BLaER1 treated with 17β-estradiol and CSF1 and Interleukin-3, amounts not matched to agents 10 nM and 100 nM (cell line): ENCODE measurements around the gene OLFM3.

Experiments
- H3K27ac ChIP-seq, 11 experiments: shearing (Covaris generic); formaldehyde crosslinking; 2 replicates each; pipeline ENCODE4 v1.8.1; 2022
- H3K27me3 ChIP-seq, 11 experiments: shearing (Covaris generic); formaldehyde crosslinking; 2 replicates each; pipeline ENCODE4 v1.8.1; 2022
- H3K36me3 ChIP-seq, 11 experiments: shearing (Covaris generic); formaldehyde crosslinking; 2 replicates each; pipeline ENCODE4 v1.8.1; 2022
- H3K4me1 ChIP-seq, 10 experiments: shearing (Covaris generic); formaldehyde crosslinking; 2 replicates each; pipeline ENCODE4 v1.8.1; 2022
- H3K4me2 ChIP-seq, 11 experiments: shearing (Covaris generic); formaldehyde crosslinking; 2 replicates each; pipeline ENCODE4 v1.8.1; 2022
- H3K4me3 ChIP-seq, 10 experiments: shearing (Covaris generic); formaldehyde crosslinking; 2 replicates each; pipeline ENCODE4 v1.8.1; 2022
- H3K9ac ChIP-seq, 11 experiments: shearing (Covaris generic); formaldehyde crosslinking; 2 replicates each; pipeline ENCODE4 v1.8.1; 2022
- H3K9me3 ChIP-seq, 11 experiments: shearing (Covaris generic); formaldehyde crosslinking; replicated peaks in 1 of 11; 2 replicates each; pipeline ENCODE4 v1.8.1; 2022
- H4K20me1 ChIP-seq, 11 experiments: shearing (Covaris generic); formaldehyde crosslinking; 2 replicates each; pipeline ENCODE4 v1.8.1; 2022
- Cebpa-rat ChIP-seq, 11 experiments: shearing (Covaris generic); IDR thresholded peaks; 2 replicates each; pipeline ENCODE4 v1.8.1; 2022

The OLFM3 gene

DNA sequence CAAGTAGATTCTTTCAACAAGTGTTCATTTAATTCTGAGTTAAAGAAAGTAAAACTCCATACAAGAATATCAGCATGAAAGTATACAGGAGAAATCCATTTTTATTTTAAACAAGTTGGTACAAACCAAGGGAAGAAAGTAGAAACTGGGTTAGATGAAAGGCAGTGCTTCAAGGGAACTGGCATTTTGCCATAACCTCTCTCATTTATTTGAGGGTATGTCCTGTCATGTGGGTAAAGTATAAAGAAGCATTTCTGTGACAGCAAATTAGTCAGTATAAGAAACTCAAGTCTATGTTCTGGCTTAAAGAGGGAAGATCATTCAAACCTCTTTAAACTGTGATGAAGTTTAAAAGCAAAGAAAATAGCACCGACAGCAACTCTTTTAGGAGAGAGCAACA is 32.0 kb downstream of the OLFM3 start:
- no peaks in the 10 kb centered on the region for H3K36me3 ChIP-seq
- H4K20me1 ChIP-seq = no peaks in the 10 kb centered on the region
- H3K4me2 ChIP-seq = no peak overlapping the region
- H3K4me3 ChIP-seq = no peak overlapping the region
- H3K27me3 ChIP-seq = no peaks in the 10 kb centered on the region
- peaks cover 0 to 10% (median 0%) of the 10 kb centered on the region in 10 experiments; a peak in 6 of 20 replicates for H3K4me1 ChIP-seq
- TF ChIP-seq Cebpa-rat (IDR thresholded peaks at IDR 0.05) = no peak
- H3K27ac ChIP-seq = no peak overlapping the region
- H3K9ac ChIP-seq = no peak overlapping the region
- no peaks in the 10 kb centered on the region for H3K9me3 ChIP-seq

DNA sequence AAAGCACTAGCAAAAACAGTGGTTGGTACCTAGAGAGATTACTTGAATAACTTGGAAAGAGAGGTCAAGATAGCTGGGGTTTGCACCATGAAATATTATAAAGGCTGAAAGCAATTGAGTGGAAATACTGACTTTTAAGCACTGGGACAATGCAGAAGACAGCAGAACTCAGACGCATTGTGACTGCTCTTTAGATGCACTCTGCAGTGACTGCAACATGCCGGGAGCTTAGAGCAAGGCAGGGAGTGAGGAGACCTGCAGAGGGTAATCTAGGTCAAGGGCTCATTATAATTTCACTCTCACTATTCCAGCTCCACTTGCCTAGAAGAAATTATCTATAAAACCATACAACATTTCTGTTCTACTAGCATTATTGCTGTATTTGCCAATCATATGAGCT is 36.6 kb downstream of the OLFM3 start:
- no peak for TF ChIP-seq Cebpa-rat (IDR thresholded peaks at IDR 0.05)
- no peaks in the 10 kb centered on the region for H3K9me3 ChIP-seq
- H3K9ac ChIP-seq = no peak overlapping the region
- H3K4me2 ChIP-seq = no peak overlapping the region
- no peaks in the 10 kb centered on the region for H3K4me1 ChIP-seq
- no peaks in the 10 kb centered on the region for H3K27me3 ChIP-seq
- H4K20me1 ChIP-seq = no peaks in the 10 kb centered on the region
- H3K27ac ChIP-seq = no peak overlapping the region
- no peaks in the 10 kb centered on the region for H3K36me3 ChIP-seq
- no peak overlapping the region for H3K4me3 ChIP-seq

DNA sequence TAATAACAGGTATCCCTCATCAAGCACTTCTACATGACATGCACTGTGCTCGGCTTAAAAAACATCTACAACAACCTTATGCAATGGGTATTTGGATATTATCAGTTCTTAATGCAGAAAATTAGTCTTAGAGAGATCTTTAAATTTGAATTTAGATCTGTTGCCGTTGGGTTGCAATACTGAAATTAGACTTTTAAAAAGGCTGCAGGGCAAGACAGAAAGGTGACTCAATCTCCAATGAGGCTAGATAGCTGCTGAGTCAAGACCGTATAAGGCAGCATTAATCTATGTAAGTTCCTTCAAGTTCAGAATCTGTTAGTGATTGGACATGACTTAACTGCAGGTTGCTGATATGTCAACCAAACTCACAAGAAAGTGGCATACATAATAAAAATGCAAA is 37.3 kb downstream of the OLFM3 start:
- Histone ChIP-seq H3K9ac (no peak overlapping the region), H4K20me1 (no peaks in the 10 kb centered on the region), H3K9me3 (no peaks in the 10 kb centered on the region), H3K4me3 (no peak overlapping the region), H3K27me3 (no peaks in the 10 kb centered on the region), H3K4me1 (no peaks in the 10 kb centered on the region), H3K27ac (no peak overlapping the region), H3K36me3 (no peaks in the 10 kb centered on the region), H3K4me2 (no peak overlapping the region)
- no peak for TF ChIP-seq Cebpa-rat (IDR thresholded peaks at IDR 0.05)

DNA sequence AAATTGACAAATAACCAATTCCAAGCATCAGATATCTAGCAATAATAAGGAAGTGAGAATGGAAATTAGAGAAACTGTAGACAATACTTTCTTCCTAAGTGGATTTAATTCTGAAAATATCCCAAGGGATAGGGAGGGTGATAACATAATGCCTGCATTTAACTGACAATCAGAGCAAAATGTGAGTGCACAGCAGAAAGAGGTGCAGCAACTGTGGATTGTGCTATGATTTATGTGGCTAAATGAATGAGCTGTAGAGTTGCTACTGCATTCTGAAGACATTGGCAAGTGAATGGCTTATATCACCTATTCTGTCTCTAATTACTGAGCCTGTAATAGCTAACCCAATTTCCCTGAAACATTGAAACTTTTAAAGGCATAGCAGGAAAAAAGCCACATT is 39.0 kb downstream of the OLFM3 start:
- Histone ChIP-seq H3K9me3 (no peaks in the 10 kb centered on the region), H3K4me3 (no peak overlapping the region), H3K27ac (no peak overlapping the region), H3K36me3 (no peaks in the 10 kb centered on the region), H3K4me1 (no peaks in the 10 kb centered on the region), H3K9ac (no peak overlapping the region), H4K20me1 (no peaks in the 10 kb centered on the region), H3K27me3 (no peaks in the 10 kb centered on the region), H3K4me2 (no peak overlapping the region)
- no peak for TF ChIP-seq Cebpa-rat (IDR thresholded peaks at IDR 0.05)

DNA sequence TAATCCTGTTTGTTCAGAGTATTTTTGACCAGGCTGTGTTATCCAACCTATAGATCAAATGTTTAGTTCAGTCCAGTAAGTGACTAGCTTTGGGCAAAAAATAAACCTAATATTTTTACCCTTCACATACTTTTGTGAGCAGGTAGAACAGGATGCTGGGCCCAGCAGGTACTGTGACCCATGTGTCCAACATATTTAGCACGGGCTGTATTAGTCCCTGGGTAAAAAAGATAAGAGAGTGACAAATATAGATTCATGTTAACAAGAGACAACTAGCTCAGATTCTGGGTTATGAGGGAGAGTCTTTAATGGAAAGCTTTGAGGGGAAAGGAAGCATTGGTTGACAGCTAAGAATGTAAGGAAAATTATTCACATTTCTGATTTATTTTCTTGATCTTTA is 43.1 kb downstream of the OLFM3 start:
- H3K9ac ChIP-seq = no peak overlapping the region
- H3K4me1 ChIP-seq = no peaks in the 10 kb centered on the region
- no peak overlapping the region for H3K27ac ChIP-seq
- no peaks in the 10 kb centered on the region for H3K36me3 ChIP-seq
- H3K27me3 ChIP-seq = no peaks in the 10 kb centered on the region
- H3K4me2 ChIP-seq = no peak overlapping the region
- H4K20me1 ChIP-seq = no peaks in the 10 kb centered on the region
- H3K9me3 ChIP-seq = no peaks in the 10 kb centered on the region
- H3K4me3 ChIP-seq = no peak overlapping the region
- no peak for TF ChIP-seq Cebpa-rat (IDR thresholded peaks at IDR 0.05)

DNA sequence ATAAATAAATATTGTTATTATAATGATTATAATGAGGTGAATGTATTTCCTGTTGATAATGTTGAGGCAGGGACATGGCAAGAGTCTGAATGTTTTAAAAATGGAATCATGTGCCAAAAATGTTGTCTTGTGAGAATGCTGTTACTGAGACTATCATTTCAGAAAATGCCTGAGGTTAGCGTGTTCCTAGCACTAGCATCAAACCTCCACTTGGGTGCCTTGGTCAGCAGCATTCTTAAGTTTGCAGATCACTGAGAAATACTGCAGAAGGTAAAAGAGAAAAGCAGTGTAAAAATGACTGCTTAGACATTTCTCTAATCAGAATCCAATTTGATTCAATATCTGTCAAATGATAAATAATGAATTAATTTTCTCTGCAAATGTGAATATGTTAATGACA is 50.8 kb downstream of the OLFM3 start:
- Histone ChIP-seq H3K36me3 (no peaks in the 10 kb centered on the region), H3K27ac (no peak overlapping the region), H3K9ac (no peak overlapping the region), H3K27me3 (no peaks in the 10 kb centered on the region), H4K20me1 (no peaks in the 10 kb centered on the region), H3K4me3 (no peak overlapping the region), H3K9me3 (no peaks in the 10 kb centered on the region), H3K4me1 (peaks cover 0 to 8% (median 0%) of the 10 kb centered on the region in 10 experiments; a peak in 3 of 20 replicates), H3K4me2 (no peak overlapping the region)
- TF ChIP-seq Cebpa-rat (IDR thresholded peaks at IDR 0.05) = no peak

DNA sequence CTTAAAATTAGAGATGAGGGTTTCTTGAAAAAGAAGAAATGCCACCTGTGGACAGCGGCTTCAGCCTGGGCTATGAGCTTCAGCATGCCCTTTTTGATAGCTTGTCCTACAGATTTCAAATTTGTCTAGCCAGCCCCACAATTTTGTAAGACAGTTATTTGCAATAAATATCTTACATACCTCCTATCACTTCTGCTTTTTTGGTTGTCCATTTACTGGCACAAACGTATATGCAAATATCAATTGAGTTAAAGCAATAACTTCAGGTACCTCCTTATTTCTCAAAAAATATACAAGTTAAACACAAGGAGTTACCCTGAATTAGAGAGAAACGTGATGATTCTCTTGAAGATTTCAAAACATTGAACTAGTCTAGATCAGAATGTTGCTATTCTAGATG is 53.5 kb downstream of the OLFM3 start:
- no peaks in the 10 kb centered on the region for H4K20me1 ChIP-seq
- peaks cover 0 to 8% (median 0%) of the 10 kb centered on the region in 10 experiments; a peak in 3 of 20 replicates for H3K4me1 ChIP-seq
- H3K9me3 ChIP-seq = no peaks in the 10 kb centered on the region
- no peak overlapping the region for H3K4me3 ChIP-seq
- no peak overlapping the region for H3K27ac ChIP-seq
- H3K9ac ChIP-seq = no peak overlapping the region
- H3K4me2 ChIP-seq = no peak overlapping the region
- no peaks in the 10 kb centered on the region for H3K36me3 ChIP-seq
- TF ChIP-seq Cebpa-rat (IDR thresholded peaks at IDR 0.05) = no peak
- H3K27me3 ChIP-seq = no peaks in the 10 kb centered on the region

DNA sequence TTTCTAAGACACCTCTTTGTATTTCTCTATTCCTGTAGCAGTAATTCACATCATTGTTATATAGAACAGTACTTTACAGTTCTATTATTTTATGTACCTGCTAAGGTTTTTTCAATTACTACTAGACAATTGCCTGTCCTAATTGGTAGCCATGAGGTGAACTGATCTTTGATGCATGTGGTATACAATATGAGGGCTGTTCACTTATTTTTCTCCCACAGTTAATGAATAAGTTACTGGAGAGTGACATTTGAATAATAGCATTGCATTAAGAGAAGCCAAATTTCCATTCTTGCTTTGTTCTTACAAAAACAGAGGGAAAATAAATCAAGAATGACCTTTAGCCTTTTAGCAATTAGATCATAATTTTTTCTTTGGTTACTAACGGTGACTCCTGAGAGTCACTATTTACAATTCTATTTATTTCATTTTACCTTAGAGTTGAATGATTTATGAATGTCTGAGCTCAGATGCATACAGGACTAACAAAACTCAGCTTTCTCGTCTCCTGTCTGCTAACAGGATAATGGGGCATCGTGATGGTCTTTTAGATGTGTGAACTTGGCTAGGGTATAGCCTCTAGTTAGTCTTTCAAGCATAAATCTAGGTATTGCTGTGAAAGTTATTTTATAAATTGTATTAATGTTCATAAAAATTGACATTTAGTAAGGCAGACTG is 54.1 kb downstream of the OLFM3 start:
- Histone ChIP-seq H3K9me3 (no peaks in the 10 kb centered on the region), H3K4me3 (no peak overlapping the region)
- no peak for TF ChIP-seq Cebpa-rat (IDR thresholded peaks at IDR 0.05)

DNA sequence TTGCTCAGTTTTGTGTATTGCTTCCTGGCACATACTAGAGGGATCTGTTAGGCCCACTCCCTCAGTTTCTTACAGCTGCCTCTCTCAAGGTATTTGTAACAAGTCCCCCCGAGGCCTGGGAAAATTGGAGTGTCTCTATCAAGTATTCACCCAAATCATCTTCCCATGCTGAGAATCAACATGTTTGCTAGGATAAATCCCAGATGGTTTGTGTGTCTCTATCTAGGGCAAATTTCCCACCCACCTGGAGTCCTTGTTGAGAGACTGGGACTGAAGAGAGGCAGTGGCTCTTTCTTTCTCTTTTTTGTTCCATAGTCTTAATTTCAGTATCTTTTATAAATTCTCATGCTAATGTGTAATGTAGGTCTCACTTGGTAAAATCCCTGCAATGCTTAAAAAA is 58.0 kb downstream of the OLFM3 start:
- H3K27me3 ChIP-seq = no peaks in the 10 kb centered on the region
- no peaks in the 10 kb centered on the region for H3K4me1 ChIP-seq
- H3K4me3 ChIP-seq = no peak overlapping the region
- H3K9me3 ChIP-seq = no peaks in the 10 kb centered on the region
- H4K20me1 ChIP-seq = no peaks in the 10 kb centered on the region
- H3K4me2 ChIP-seq = no peak overlapping the region
- H3K36me3 ChIP-seq = no peaks in the 10 kb centered on the region
- no peak overlapping the region for H3K27ac ChIP-seq
- H3K9ac ChIP-seq = no peak overlapping the region
- no peak for TF ChIP-seq Cebpa-rat (IDR thresholded peaks at IDR 0.05)

More for the DNA sequence above, 54.1 kb downstream of the OLFM3 start:
- no peak overlapping the region for H3K4me2 ChIP-seq
- H3K36me3 ChIP-seq = no peaks in the 10 kb centered on the region
- peaks cover 0 to 8% (median 0%) of the 10 kb centered on the region in 10 experiments; a peak in 3 of 20 replicates for H3K4me1 ChIP-seq
- no peak overlapping the region for H3K27ac ChIP-seq
- H3K27me3 ChIP-seq = no peaks in the 10 kb centered on the region
- no peak overlapping the region for H3K9ac ChIP-seq
- no peaks in the 10 kb centered on the region for H4K20me1 ChIP-seq

DNA sequence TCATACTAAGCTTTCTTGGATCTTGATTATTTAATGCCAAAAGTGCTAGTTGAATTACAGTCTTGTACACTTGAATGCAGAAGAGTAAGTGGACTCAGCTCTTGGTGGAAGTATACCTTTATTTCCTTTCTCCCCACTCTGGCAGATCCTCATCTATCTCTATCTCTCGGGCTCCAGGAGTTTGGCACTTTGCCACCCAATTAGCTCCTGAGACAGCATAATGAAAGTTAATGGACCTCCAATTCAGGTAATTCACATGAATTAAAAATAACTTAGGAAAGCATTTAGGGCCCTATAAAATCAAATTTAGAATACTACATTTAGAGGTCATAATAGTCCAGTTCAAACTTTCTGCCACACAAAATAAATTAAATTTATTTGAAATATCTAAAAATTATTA is 67.4 kb downstream of the OLFM3 start:
- no peak overlapping the region for H3K4me3 ChIP-seq
- no peaks in the 10 kb centered on the region for H3K27me3 ChIP-seq
- no peaks in the 10 kb centered on the region for H3K36me3 ChIP-seq
- H3K4me1 ChIP-seq = no peaks in the 10 kb centered on the region
- no peaks in the 10 kb centered on the region for H4K20me1 ChIP-seq
- no peak for TF ChIP-seq Cebpa-rat (IDR thresholded peaks at IDR 0.05)
- H3K4me2 ChIP-seq = no peak overlapping the region
- H3K27ac ChIP-seq = no peak overlapping the region
- no peaks in the 10 kb centered on the region for H3K9me3 ChIP-seq
- no peak overlapping the region for H3K9ac ChIP-seq
